Transverse colon (tissue), 4 donors: Measurements from ENCODE around the gene N4BP2L2.

Source experiments
- CTCF ChIP-seq, 5 experiments: fragments of 200-600 bp in 3 of 5; fragments of 450-650 bp in 2 of 5; sonication (generic) in 3 of 5; IDR thresholded peaks; 1 replicate in 2 of 5; 2 replicates in 3 of 5; pipeline ENCODE4 v1.5.1; 2016 to 2017; ENCODE audit warnings: antibody characterized with exemption in 5 of 5, inconsistent platforms in 3 of 5, mild to moderate bottlenecking in 2 of 5, moderate library complexity in 1 of 5
- EP300 ChIP-seq: sonication (generic); formaldehyde crosslinking; IDR thresholded peaks from one replicate; pipeline ENCODE4 v1.6.1; 2017; ENCODE audit warnings: antibody characterized with exemption, low read depth
- POLR2A ChIP-seq: fragments of 450-650 bp; IDR thresholded peaks from one replicate; pipeline ENCODE4 v1.6.1; 2016; ENCODE audit warnings: antibody characterized with exemption, mild to moderate bottlenecking, moderate library complexity
- POLR2AphosphoS5 ChIP-seq, 3 donors: sonication (generic); formaldehyde crosslinking; IDR thresholded peaks; one replicate each; pipeline ENCODE4 v1.6.1; 2016; ENCODE audit warnings: antibody characterized with exemption in 3 of 3

GRCh38 chr13:32504876-32505275 is 33.7 kb downstream of the N4BP2L2 start:
- TF ChIP-seq CTCF (IDR thresholded peaks at IDR 0.05) (no peak), POLR2A (no peak), POLR2AphosphoS5 (IDR thresholded peaks at IDR 0.05) (no peak), EP300 (no peak)
